BLaER1 (cell line): Measurements from ENCODE around the gene ST3GAL4.

Source experiments
- H3K27ac ChIP-seq: shearing (Covaris generic); formaldehyde crosslinking; 2 replicates; pipeline ENCODE4 v1.8.1; 2022
- H3K27me3 ChIP-seq: shearing (Covaris generic); formaldehyde crosslinking; 2 replicates; pipeline ENCODE4 v1.8.1; 2022
- H3K36me3 ChIP-seq: shearing (Covaris generic); formaldehyde crosslinking; 2 replicates; pipeline ENCODE4 v1.8.1; 2022
- H3K4me1 ChIP-seq: shearing (Covaris generic); formaldehyde crosslinking; 2 replicates; pipeline ENCODE4 v1.8.1; 2022
- H3K4me2 ChIP-seq: shearing (Covaris generic); formaldehyde crosslinking; 2 replicates; pipeline ENCODE4 v1.8.1; 2022
- H3K4me3 ChIP-seq: shearing (Covaris generic); formaldehyde crosslinking; 2 replicates; pipeline ENCODE4 v1.8.1; 2022
- H3K9ac ChIP-seq: shearing (Covaris generic); formaldehyde crosslinking; 2 replicates; pipeline ENCODE4 v1.8.1; 2022
- H3K9me3 ChIP-seq: shearing (Covaris generic); formaldehyde crosslinking; 2 replicates; pipeline ENCODE4 v1.8.1; 2022
- H4K20me1 ChIP-seq: shearing (Covaris generic); formaldehyde crosslinking; 2 replicates; pipeline ENCODE4 v1.8.1; 2022
- Cebpa-rat ChIP-seq: shearing (Covaris generic); IDR thresholded peaks from 2 replicates; pipeline ENCODE4 v1.8.1; 2022

Gene ST3GAL4

GRCh38 chr11:126436209-126436755 is 80.8 kb downstream of the ST3GAL4 start:
- H4K20me1 ChIP-seq, result no peaks in the 10 kb centered on the region
- no peaks in the 10 kb centered on the region for H3K36me3 ChIP-seq
- H3K9me3 ChIP-seq, result no peaks in the 10 kb centered on the region
- peaks cover 95% of the 10 kb centered on the region for H3K4me1 ChIP-seq
- peak overlapping the region; percentile 81 for H3K27ac ChIP-seq
- peak overlapping the region; percentile 23 for H3K9ac ChIP-seq
- H3K4me2 ChIP-seq, result peak overlapping the region; percentile 97
- no peak for TF ChIP-seq Cebpa-rat
- no peak overlapping the region for H3K4me3 ChIP-seq
- H3K27me3 ChIP-seq, result no peaks in the 10 kb centered on the region

- Histone ChIP-seq H3K4me2 (peak overlapping the region; percentile 95), H3K36me3 (no peaks in the 10 kb centered on the region), H3K27ac (no peak overlapping the region), H3K4me1 (peaks cover 95% of the 10 kb centered on the region), H3K9ac (no peak overlapping the region), H3K27me3 (no peaks in the 10 kb centered on the region), H3K9me3 (no peaks in the 10 kb centered on the region), H3K4me3 (no peak overlapping the region), H4K20me1 (no peaks in the 10 kb centered on the region)
- no peak for TF ChIP-seq Cebpa-rat
These were observed 82.2 kb downstream of the ST3GAL4 start for GRCh38 chr11:126437731-126438130.

- Histone ChIP-seq H3K36me3 (no peaks in the 10 kb centered on the region), H3K4me1 (peaks cover 95% of the 10 kb centered on the region), H3K9ac (no peak overlapping the region), H3K27ac (no peak overlapping the region), H4K20me1 (no peaks in the 10 kb centered on the region), H3K4me2 (peak overlapping the region; percentile 95), H3K27me3 (no peaks in the 10 kb centered on the region), H3K9me3 (no peaks in the 10 kb centered on the region), H3K4me3 (no peak overlapping the region)
- no peak for TF ChIP-seq Cebpa-rat
These were observed 82.8 kb downstream of the ST3GAL4 start for GRCh38 chr11:126438272-126438671.

- no peaks in the 10 kb centered on the region for H3K36me3 ChIP-seq
- H3K9ac ChIP-seq, result no peak overlapping the region
- TF ChIP-seq Cebpa-rat, result no peak
- no peak overlapping the region for H3K27ac ChIP-seq
- H4K20me1 ChIP-seq, result no peaks in the 10 kb centered on the region
- H3K27me3 ChIP-seq, result no peaks in the 10 kb centered on the region
- H3K9me3 ChIP-seq, result no peaks in the 10 kb centered on the region
- H3K4me1 ChIP-seq, result peaks cover 95% of the 10 kb centered on the region
- no peak overlapping the region for H3K4me3 ChIP-seq
- peak overlapping the region; percentile 95 for H3K4me2 ChIP-seq
These were observed 83.2 kb downstream of the ST3GAL4 start for GRCh38 chr11:126438691-126439090.

- H3K4me1 ChIP-seq, result peaks cover 95% of the 10 kb centered on the region
- H3K9ac ChIP-seq, result no peak overlapping the region
- H3K9me3 ChIP-seq, result no peaks in the 10 kb centered on the region
- no peak overlapping the region for H3K27ac ChIP-seq
- H3K4me2 ChIP-seq, result peak overlapping the region; percentile 95
- H3K4me3 ChIP-seq, result no peak overlapping the region
- no peaks in the 10 kb centered on the region for H4K20me1 ChIP-seq
- no peaks in the 10 kb centered on the region for H3K36me3 ChIP-seq
- no peak for TF ChIP-seq Cebpa-rat
- H3K27me3 ChIP-seq, result no peaks in the 10 kb centered on the region
These were observed 84.8 kb downstream of the ST3GAL4 start for GRCh38 chr11:126440276-126440675.

- peaks cover 95% of the 10 kb centered on the region for H3K4me1 ChIP-seq
- H3K9me3 ChIP-seq, result no peaks in the 10 kb centered on the region
- H3K4me2 ChIP-seq, result peak overlapping the region; percentile 95
- peak overlapping the region; percentile 21; the same call in 1 of the 2 replicates for H3K9ac ChIP-seq
- no peaks in the 10 kb centered on the region for H3K27me3 ChIP-seq
- no peak overlapping the region for H3K4me3 ChIP-seq
- no peaks in the 10 kb centered on the region for H3K36me3 ChIP-seq
- H3K27ac ChIP-seq, result 0 out of 2 replicates have a peak overlapping the region, but pooled peaks have one; percentile 4
- no peak for TF ChIP-seq Cebpa-rat
- H4K20me1 ChIP-seq, result no peaks in the 10 kb centered on the region
These were observed 85.5 kb downstream of the ST3GAL4 start for GRCh38 chr11:126440792-126441514.

GRCh38 chr11:126443120-126443519 is 87.6 kb downstream of the ST3GAL4 start:
- no peaks in the 10 kb centered on the region for H4K20me1 ChIP-seq
- peak overlapping the region; percentile 49 for H3K4me3 ChIP-seq
- H3K36me3 ChIP-seq, result no peaks in the 10 kb centered on the region
- peak overlapping the region; percentile 95 for H3K4me2 ChIP-seq
- TF ChIP-seq Cebpa-rat, result no peak
- no peaks in the 10 kb centered on the region for H3K9me3 ChIP-seq
- H3K27me3 ChIP-seq, result no peaks in the 10 kb centered on the region
- H3K9ac ChIP-seq, result peak overlapping the region; percentile 73
- peaks cover 88% of the 10 kb centered on the region for H3K4me1 ChIP-seq
- peak overlapping the region; percentile 81 for H3K27ac ChIP-seq

- no peaks in the 10 kb centered on the region for H3K9me3 ChIP-seq
- no peaks in the 10 kb centered on the region for H3K27me3 ChIP-seq
- H3K36me3 ChIP-seq, result no peaks in the 10 kb centered on the region
- H3K9ac ChIP-seq, result peak overlapping the region; percentile 73
- peak overlapping the region; percentile 81 for H3K27ac ChIP-seq
- H3K4me3 ChIP-seq, result no peak overlapping the region
- no peak for TF ChIP-seq Cebpa-rat
- H3K4me1 ChIP-seq, result peaks cover 79% of the 10 kb centered on the region
- peak overlapping the region; percentile 95 for H3K4me2 ChIP-seq
- no peaks in the 10 kb centered on the region for H4K20me1 ChIP-seq
These were observed 88.6 kb downstream of the ST3GAL4 start for GRCh38 chr11:126444072-126444471.

- Histone ChIP-seq H3K9me3 (no peaks in the 10 kb centered on the region), H3K4me1 (peaks cover 61% of the 10 kb centered on the region)
- TF ChIP-seq Cebpa-rat, result no peak
These were observed 91.1 kb downstream of the ST3GAL4 start for GRCh38 chr11:126446581-126446980.

GRCh38 chr11:126450198-126450597 is 94.7 kb downstream of the ST3GAL4 start:
- H3K27ac ChIP-seq, result no peak overlapping the region
- no peaks in the 10 kb centered on the region for H3K36me3 ChIP-seq
- H3K27me3 ChIP-seq, result no peaks in the 10 kb centered on the region
- no peak for TF ChIP-seq Cebpa-rat
- no peak overlapping the region for H3K9ac ChIP-seq
- H4K20me1 ChIP-seq, result no peaks in the 10 kb centered on the region
- no peak overlapping the region for H3K4me3 ChIP-seq
- no peaks in the 10 kb centered on the region for H3K9me3 ChIP-seq
- H3K4me1 ChIP-seq, result peaks cover 61% of the 10 kb centered on the region
- H3K4me2 ChIP-seq, result no peak overlapping the region

More at GRCh38 chr11:126446581-126446980, 91.1 kb downstream of the ST3GAL4 start:
- Histone ChIP-seq H3K4me2 (no peak overlapping the region), H4K20me1 (no peaks in the 10 kb centered on the region), H3K9ac (no peak overlapping the region), H3K27ac (no peak overlapping the region), H3K4me3 (no peak overlapping the region), H3K27me3 (no peaks in the 10 kb centered on the region), H3K36me3 (no peaks in the 10 kb centered on the region)
